HEK293 (cell line): ENCODE measurements around the gene CDX2.

Source experiments
- CTCF ChIA-PET: fragments of 350-600 bp; formaldehyde crosslinking; extraction: SDS; loops from one replicate; lab custom pipeline; 2021; ENCODE audit warnings: antibody characterized with exemption; lab: Yijun Ruan, JAX
- POLR2A ChIA-PET: fragments of 300-600 bp; formaldehyde crosslinking; extraction: SDS; loops from one replicate; lab custom pipeline; 2020; ENCODE audit warnings: antibody characterized with exemption, inconsistent platforms; lab: Yijun Ruan, JAX
- H3K27ac ChIP-seq: fragments of 200-500 bp; sonication (Bioruptor generic); 2 replicates; pipeline ENCODE4 v1.5.1; 2014; ENCODE audit warnings: low read depth, low read length, control low read depth, inconsistent platforms; ENCODE audit errors: extremely low read depth
- H3K36me3 ChIP-seq, 2 experiments: fragments of 200-500 bp in 1 of 2; sonication (Bioruptor generic) in 1 of 2; 1 replicate in 1 of 2; 2 replicates in 1 of 2; pipeline ENCODE4 v1.5.1; 2014 to 2017; ENCODE audit warnings: inconsistent platforms in 2 of 2, low read length in 2 of 2; ENCODE audit not compliant: control insufficient read depth in 2 of 2, insufficient read depth in 1 of 2
- H3K4me1 ChIP-seq: fragments of 200-500 bp; sonication (Bioruptor generic); 2 replicates; pipeline ENCODE4 v1.5.1; 2014; ENCODE audit warnings: mild to moderate bottlenecking, low read length, inconsistent platforms; ENCODE audit not compliant: control insufficient read depth, insufficient read depth
- H3K4me3 ChIP-seq: 2 replicates; pipeline ENCODE4 v1.5.1; 2011; ENCODE audit warnings: low read depth, mild to moderate bottlenecking, control low read depth, low read length, moderate library complexity
- H3K9me3 ChIP-seq: fragments of 200-500 bp; sonication (Bioruptor generic); 2 replicates; pipeline ENCODE4 v1.5.1; 2014; ENCODE audit warnings: low read depth, low read length, inconsistent platforms; ENCODE audit not compliant: control insufficient read depth, insufficient read depth
- GLIS2 ChIP-seq: fragments of 450-650 bp; formaldehyde crosslinking; IDR thresholded peaks from 2 replicates; pipeline ENCODE4 v1.5.1; 2016; ENCODE audit warnings: missing biosample characterization, missing genetic modification characterization
- KLF1 ChIP-seq: fragments of 450-650 bp; formaldehyde crosslinking; IDR thresholded peaks from 2 replicates; pipeline ENCODE4 v1.5.1; 2016; ENCODE audit warnings: missing biosample characterization, missing genetic modification characterization
- KLF7 ChIP-seq: fragments of 450-650 bp; formaldehyde crosslinking; IDR thresholded peaks from 2 replicates; pipeline ENCODE4 v1.5.1; 2016; ENCODE audit warnings: missing biosample characterization, missing genetic modification characterization, borderline replicate concordance
- KLF8 ChIP-seq: fragments of 450-650 bp; formaldehyde crosslinking; IDR thresholded peaks from 2 replicates; pipeline ENCODE4 v1.5.1; 2016; ENCODE audit warnings: missing biosample characterization, missing genetic modification characterization
- ZBTB21 ChIP-seq: fragments of 450-650 bp; formaldehyde crosslinking; IDR thresholded peaks from 2 replicates; pipeline ENCODE4 v1.5.1; 2017; ENCODE audit warnings: missing biosample characterization, missing genetic modification characterization
- ZFHX2 ChIP-seq: fragments of 450-650 bp; formaldehyde crosslinking; conservative IDR thresholded peaks from 2 replicates; pipeline ENCODE4 v1.5.1; 2016; ENCODE audit warnings: missing biosample characterization, missing genetic modification characterization
- ZNF114 ChIP-seq: fragments of 450-650 bp; formaldehyde crosslinking; IDR thresholded peaks from 2 replicates; pipeline ENCODE4 v1.5.0; 2017; ENCODE audit warnings: missing biosample characterization, missing genetic modification characterization
- ZNF121 ChIP-seq: fragments of 450-650 bp; formaldehyde crosslinking; IDR thresholded peaks from 2 replicates; pipeline ENCODE4 v1.5.1; 2016; ENCODE audit warnings: missing biosample characterization, missing genetic modification characterization
- ZNF132 ChIP-seq: fragments of 450-650 bp; formaldehyde crosslinking; IDR thresholded peaks from 2 replicates; pipeline ENCODE4 v1.5.1; 2017; ENCODE audit warnings: missing biosample characterization, missing genetic modification characterization, borderline replicate concordance
- ZNF138 ChIP-seq: fragments of 450-650 bp; formaldehyde crosslinking; IDR thresholded peaks from 2 replicates; pipeline ENCODE4 v1.5.1; 2016; ENCODE audit warnings: missing biosample characterization, missing genetic modification characterization, borderline replicate concordance
- ZNF157 ChIP-seq: fragments of 450-650 bp; formaldehyde crosslinking; IDR thresholded peaks from 2 replicates; pipeline ENCODE4 v1.5.1; 2016; ENCODE audit warnings: missing biosample characterization, missing genetic modification characterization
- ZNF416 ChIP-seq: fragments of 450-650 bp; formaldehyde crosslinking; IDR thresholded peaks from 2 replicates; pipeline ENCODE4 v1.5.1; 2016; ENCODE audit warnings: missing biosample characterization, missing genetic modification characterization
- ZNF433 ChIP-seq: fragments of 450-650 bp; formaldehyde crosslinking; IDR thresholded peaks from 2 replicates; pipeline ENCODE4 v1.5.1; 2016; ENCODE audit warnings: missing biosample characterization, missing genetic modification characterization, low read depth
- ZNF600 ChIP-seq: fragments of 450-650 bp; formaldehyde crosslinking; IDR thresholded peaks from 2 replicates; pipeline ENCODE4 v1.5.1; 2016; ENCODE audit warnings: missing biosample characterization, missing genetic modification characterization
- ZNF707 ChIP-seq: fragments of 450-650 bp; formaldehyde crosslinking; IDR thresholded peaks from 2 replicates; pipeline ENCODE4 v1.5.1; 2016; ENCODE audit warnings: missing biosample characterization, missing genetic modification characterization
- ZNF776 ChIP-seq: fragments of 450-650 bp; formaldehyde crosslinking; IDR thresholded peaks from 2 replicates; pipeline ENCODE4 v1.5.0; 2017; ENCODE audit warnings: missing biosample characterization, missing genetic modification characterization, borderline replicate concordance
- ZSCAN16 ChIP-seq: fragments of 450-650 bp; formaldehyde crosslinking; IDR thresholded peaks from 2 replicates; pipeline ENCODE4 v1.5.1; 2016; ENCODE audit warnings: missing biosample characterization, missing genetic modification characterization
- TF ChIP-seq, protein P1 (sequence below): fragments of 450-650 bp; formaldehyde crosslinking; IDR thresholded peaks from 2 replicates; pipeline ENCODE4 v1.5.1; 2016; ENCODE audit warnings: missing biosample characterization, missing genetic modification characterization, borderline replicate concordance
- TF ChIP-seq, protein P2 (sequence below): fragments of 450-650 bp; formaldehyde crosslinking; conservative IDR thresholded peaks from 2 replicates; pipeline ENCODE4 v1.5.1; 2016; ENCODE audit warnings: low read depth, missing biosample characterization, missing genetic modification characterization
- TF ChIP-seq, protein P3 (sequence below): fragments of 450-650 bp; formaldehyde crosslinking; IDR thresholded peaks from 2 replicates; pipeline ENCODE4 v1.5.1; 2016; ENCODE audit warnings: missing biosample characterization, missing genetic modification characterization
- TF ChIP-seq, protein P4 (sequence below): fragments of 450-650 bp; IDR thresholded peaks from 2 replicates; pipeline ENCODE4 v1.5.1; 2018; ENCODE audit warnings: missing biosample characterization, missing genetic modification characterization
- TF ChIP-seq, protein P5 (sequence below): fragments of 450-650 bp; formaldehyde crosslinking; IDR thresholded peaks from 2 replicates; pipeline ENCODE4 v1.5.1; 2016; ENCODE audit warnings: missing biosample characterization, missing genetic modification characterization, low read depth

CDX2 gene

DNA sequence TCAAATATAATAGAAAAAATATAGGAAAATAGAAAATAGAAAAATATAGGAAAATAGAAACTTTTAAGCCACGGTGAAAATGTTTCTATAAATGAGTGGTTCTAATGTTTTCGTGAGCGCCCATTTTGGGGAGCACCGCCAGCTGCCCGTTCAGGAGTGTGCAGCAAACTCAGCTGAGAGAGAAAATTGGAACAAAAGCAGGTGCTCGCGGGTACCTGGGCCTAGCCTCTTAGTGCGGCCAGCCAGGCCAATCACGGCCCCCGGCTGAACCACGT lies 49.5 kb downstream of the CDX2 start:
- CTCF ChIA-PET, result interaction anchor here (0.6 to 1.1 kb wide), 5 partner anchors 11 to 554 kb away, joined by 3 to 6 read pairs (median 4); no protein-coding TSS in a partner anchor
- H3K36me3 ChIP-seq, result peaks cover 0 to 2% of the 10 kb centered on the region in 2 experiments; a peak in 1 of 3 replicates
- no peaks in the 10 kb centered on the region for H3K4me1 ChIP-seq
- no peak overlapping the region; the same call in 1 of the 2 replicates for H3K4me3 ChIP-seq
- POLR2A ChIA-PET, result no interaction called here
- H3K27ac ChIP-seq, result no peak overlapping the region
- no peaks in the 10 kb centered on the region for H3K9me3 ChIP-seq
- TF ChIP-seq ZNF121 (tag by site-specific recombination), result no peak
- TF ChIP-seq ZNF157 (tag by site-specific recombination), result no peak
- TF ChIP-seq ZNF600, result no peak
- TF ChIP-seq, protein P1, sequence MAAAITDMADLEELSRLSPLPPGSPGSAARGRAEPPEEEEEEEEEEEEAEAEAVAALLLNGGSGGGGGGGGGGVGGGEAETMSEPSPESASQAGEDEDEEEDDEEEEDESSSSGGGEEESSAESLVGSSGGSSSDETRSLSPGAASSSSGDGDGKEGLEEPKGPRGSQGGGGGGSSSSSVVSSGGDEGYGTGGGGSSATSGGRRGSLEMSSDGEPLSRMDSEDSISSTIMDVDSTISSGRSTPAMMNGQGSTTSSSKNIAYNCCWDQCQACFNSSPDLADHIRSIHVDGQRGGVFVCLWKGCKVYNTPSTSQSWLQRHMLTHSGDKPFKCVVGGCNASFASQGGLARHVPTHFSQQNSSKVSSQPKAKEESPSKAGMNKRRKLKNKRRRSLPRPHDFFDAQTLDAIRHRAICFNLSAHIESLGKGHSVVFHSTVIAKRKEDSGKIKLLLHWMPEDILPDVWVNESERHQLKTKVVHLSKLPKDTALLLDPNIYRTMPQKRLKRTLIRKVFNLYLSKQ (tag by site-specific recombination), result no peak
- TF ChIP-seq, protein P2, sequence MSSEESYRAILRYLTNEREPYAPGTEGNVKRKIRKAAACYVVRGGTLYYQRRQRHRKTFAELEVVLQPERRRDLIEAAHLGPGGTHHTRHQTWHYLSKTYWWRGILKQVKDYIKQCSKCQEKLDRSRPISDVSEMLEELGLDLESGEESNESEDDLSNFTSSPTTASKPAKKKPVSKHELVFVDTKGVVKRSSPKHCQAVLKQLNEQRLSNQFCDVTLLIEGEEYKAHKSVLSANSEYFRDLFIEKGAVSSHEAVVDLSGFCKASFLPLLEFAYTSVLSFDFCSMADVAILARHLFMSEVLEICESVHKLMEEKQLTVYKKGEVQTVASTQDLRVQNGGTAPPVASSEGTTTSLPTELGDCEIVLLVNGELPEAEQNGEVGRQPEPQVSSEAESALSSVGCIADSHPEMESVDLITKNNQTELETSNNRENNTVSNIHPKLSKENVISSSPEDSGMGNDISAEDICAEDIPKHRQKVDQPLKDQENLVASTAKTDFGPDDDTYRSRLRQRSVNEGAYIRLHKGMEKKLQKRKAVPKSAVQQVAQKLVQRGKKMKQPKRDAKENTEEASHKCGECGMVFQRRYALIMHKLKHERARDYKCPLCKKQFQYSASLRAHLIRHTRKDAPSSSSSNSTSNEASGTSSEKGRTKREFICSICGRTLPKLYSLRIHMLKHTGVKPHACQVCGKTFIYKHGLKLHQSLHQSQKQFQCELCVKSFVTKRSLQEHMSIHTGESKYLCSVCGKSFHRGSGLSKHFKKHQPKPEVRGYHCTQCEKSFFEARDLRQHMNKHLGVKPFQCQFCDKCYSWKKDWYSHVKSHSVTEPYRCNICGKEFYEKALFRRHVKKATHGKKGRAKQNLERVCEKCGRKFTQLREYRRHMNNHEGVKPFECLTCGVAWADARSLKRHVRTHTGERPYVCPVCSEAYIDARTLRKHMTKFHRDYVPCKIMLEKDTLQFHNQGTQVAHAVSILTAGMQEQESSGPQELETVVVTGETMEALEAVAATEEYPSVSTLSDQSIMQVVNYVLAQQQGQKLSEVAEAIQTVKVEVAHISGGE (tag by site-specific recombination), result no peak
- no peak for TF ChIP-seq ZNF416 (tag by site-specific recombination)
- TF ChIP-seq ZNF433 (tag by site-specific recombination), result no peak
- TF ChIP-seq ZNF132 (tag by site-specific recombination), result no peak
- TF ChIP-seq, protein P3, sequence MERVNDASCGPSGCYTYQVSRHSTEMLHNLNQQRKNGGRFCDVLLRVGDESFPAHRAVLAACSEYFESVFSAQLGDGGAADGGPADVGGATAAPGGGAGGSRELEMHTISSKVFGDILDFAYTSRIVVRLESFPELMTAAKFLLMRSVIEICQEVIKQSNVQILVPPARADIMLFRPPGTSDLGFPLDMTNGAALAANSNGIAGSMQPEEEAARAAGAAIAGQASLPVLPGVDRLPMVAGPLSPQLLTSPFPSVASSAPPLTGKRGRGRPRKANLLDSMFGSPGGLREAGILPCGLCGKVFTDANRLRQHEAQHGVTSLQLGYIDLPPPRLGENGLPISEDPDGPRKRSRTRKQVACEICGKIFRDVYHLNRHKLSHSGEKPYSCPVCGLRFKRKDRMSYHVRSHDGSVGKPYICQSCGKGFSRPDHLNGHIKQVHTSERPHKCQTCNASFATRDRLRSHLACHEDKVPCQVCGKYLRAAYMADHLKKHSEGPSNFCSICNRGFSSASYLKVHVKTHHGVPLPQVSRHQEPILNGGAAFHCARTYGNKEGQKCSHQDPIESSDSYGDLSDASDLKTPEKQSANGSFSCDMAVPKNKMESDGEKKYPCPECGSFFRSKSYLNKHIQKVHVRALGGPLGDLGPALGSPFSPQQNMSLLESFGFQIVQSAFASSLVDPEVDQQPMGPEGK, result no peak
- TF ChIP-seq ZFHX2, result no peak
- no peak for TF ChIP-seq ZNF776 (tag by site-specific recombination)
- no peak for TF ChIP-seq KLF7
- TF ChIP-seq, protein P4, sequence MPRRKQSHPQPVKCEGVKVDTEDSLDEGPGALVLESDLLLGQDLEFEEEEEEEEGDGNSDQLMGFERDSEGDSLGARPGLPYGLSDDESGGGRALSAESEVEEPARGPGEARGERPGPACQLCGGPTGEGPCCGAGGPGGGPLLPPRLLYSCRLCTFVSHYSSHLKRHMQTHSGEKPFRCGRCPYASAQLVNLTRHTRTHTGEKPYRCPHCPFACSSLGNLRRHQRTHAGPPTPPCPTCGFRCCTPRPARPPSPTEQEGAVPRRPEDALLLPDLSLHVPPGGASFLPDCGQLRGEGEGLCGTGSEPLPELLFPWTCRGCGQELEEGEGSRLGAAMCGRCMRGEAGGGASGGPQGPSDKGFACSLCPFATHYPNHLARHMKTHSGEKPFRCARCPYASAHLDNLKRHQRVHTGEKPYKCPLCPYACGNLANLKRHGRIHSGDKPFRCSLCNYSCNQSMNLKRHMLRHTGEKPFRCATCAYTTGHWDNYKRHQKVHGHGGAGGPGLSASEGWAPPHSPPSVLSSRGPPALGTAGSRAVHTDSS, result no peak
- no peak for TF ChIP-seq ZBTB21 (tag by site-specific recombination)
- no peak for TF ChIP-seq ZNF114 (tag by site-specific recombination)

DNA sequence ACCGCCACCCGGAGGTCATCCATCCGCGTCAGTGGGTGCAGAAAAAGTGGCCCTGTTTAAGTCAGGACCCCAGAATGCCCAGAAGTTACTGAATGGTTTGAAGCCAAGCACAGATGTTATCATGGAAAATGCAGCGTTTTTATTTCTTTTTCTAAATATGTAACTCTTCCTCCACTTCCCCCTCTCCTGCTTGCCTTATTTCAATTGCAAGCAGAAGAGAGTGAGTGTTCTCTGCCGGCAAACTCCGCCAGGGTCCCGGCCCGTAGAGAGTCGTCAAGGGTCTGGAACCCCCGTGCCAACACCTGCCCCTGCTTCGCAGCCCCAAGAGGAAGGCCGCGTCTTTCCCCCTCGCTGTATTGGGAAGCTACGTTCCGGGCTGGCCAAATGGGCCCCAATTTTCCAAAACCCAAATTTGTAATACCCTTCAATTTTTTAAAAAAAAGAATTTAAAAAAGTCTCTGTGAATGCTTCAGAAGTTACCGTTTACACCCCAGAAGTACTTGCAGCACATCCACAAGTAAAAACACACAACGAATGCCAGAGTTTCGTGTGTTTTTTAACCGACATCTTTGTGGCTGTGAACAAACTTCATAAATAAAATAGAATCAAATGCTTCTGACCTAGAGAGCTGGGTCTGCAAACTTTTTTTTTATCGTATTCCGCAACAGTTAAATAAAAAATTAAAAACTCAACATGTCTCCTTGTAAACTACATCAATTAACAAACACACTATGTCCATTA lies 50.0 kb downstream of the CDX2 start:
- H3K4me3 ChIP-seq, result no peak overlapping the region
- no peaks in the 10 kb centered on the region for H3K4me1 ChIP-seq
- H3K9me3 ChIP-seq, result no peaks in the 10 kb centered on the region
- H3K36me3 ChIP-seq, result peaks cover 0 to 2% of the 10 kb centered on the region in 2 experiments; a peak in 1 of 3 replicates
- CTCF ChIA-PET, result interaction anchor here (0.6 to 1.1 kb wide), 5 partner anchors 12 to 554 kb away, joined by 3 to 6 read pairs (median 4); no protein-coding TSS in a partner anchor
- no peak overlapping the region for H3K27ac ChIP-seq
- POLR2A ChIA-PET, result no interaction called here
- TF ChIP-seq KLF8 (tag by site-specific recombination) (no peak), GLIS2 (tag by site-specific recombination) (no peak), KLF1 (tag by site-specific recombination) (no peak), ZNF707 (tag by site-specific recombination) (no peak), ZSCAN16 (tag by site-specific recombination) (no peak), ZNF138 (tag by site-specific recombination) (no peak)
- TF ChIP-seq, protein P5, sequence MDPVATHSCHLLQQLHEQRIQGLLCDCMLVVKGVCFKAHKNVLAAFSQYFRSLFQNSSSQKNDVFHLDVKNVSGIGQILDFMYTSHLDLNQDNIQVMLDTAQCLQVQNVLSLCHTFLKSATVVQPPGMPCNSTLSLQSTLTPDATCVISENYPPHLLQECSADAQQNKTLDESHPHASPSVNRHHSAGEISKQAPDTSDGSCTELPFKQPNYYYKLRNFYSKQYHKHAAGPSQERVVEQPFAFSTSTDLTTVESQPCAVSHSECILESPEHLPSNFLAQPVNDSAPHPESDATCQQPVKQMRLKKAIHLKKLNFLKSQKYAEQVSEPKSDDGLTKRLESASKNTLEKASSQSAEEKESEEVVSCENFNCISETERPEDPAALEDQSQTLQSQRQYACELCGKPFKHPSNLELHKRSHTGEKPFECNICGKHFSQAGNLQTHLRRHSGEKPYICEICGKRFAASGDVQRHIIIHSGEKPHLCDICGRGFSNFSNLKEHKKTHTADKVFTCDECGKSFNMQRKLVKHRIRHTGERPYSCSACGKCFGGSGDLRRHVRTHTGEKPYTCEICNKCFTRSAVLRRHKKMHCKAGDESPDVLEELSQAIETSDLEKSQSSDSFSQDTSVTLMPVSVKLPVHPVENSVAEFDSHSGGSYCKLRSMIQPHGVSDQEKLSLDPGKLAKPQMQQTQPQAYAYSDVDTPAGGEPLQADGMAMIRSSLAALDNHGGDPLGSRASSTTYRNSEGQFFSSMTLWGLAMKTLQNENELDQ (tag by site-specific recombination), result no peak
- TF ChIP-seq, protein P4, result no peak
